Activated CD4-positive, alpha-beta T cell treated with anti-CD3 and anti-CD28 coated beads for 1 hour (primary cell): Measurements from ENCODE around the gene VWA3A.
"Not testable (repeated sequence)": the region's sequence is repeated elsewhere in the genome, so short reads cannot be mapped to it uniquely, and the experiment has no call there.

Experiments
- DNase-seq: peaks from one replicate; pipeline ENCODE4 v3.0.0-alpha.2; 2020

VWA3A gene

GRCh38 chr16:22141767-22142166 is 49.4 kb downstream of the VWA3A start:
- DNase-seq = no peak

GRCh38 chr16:22144520-22144919 is 52.2 kb downstream of the VWA3A start:
- no peak for DNase-seq

GRCh38 chr16:22147853-22148252 is 55.5 kb downstream of the VWA3A start:
- DNase-seq = no peak

GRCh38 chr16:22151246-22151998 is 59.1 kb downstream of the VWA3A start:
- no peak for DNase-seq

- no peak for DNase-seq
These were observed 60.0 kb downstream of the VWA3A start for GRCh38 chr16:22152316-22152715.

GRCh38 chr16:22153078-22153477 is 60.7 kb downstream of the VWA3A start:
- DNase-seq = not testable (repeated sequence)

GRCh38 chr16:22161401-22161800 is 69.1 kb downstream of the VWA3A start:
- no peak for DNase-seq

GRCh38 chr16:22161999-22162655 is 69.8 kb downstream of the VWA3A start, which contains the start of gene SDR42E2:
TSS of gene SDR42E2 (plus strand) at chr16:22162506. CDS start at chr16:22165583, 3,077 bp downstream.
- peak; percentile 28 for DNase-seq

- no peak for DNase-seq
These were observed 70.3 kb downstream of the VWA3A start for GRCh38 chr16:22162656-22163009.

GRCh38 chr16:22163806-22164205 is 71.5 kb downstream of the VWA3A start:
- no peak for DNase-seq

GRCh38 chr16:22164482-22164881 is 72.1 kb downstream of the VWA3A start:
- DNase-seq = no peak

- no peak for DNase-seq
These were observed 73.4 kb downstream of the VWA3A start for GRCh38 chr16:22165508-22166285.

GRCh38 chr16:22171953-22172352 is 79.6 kb downstream of the VWA3A start:
- DNase-seq = no peak

- DNase-seq = not testable (repeated sequence)
These were observed 80.3 kb downstream of the VWA3A start for GRCh38 chr16:22172642-22173041.

- no peak for DNase-seq
These were observed 82.3 kb downstream of the VWA3A start for GRCh38 chr16:22174642-22175041.

- DNase-seq = no peak
These were observed 85.9 kb downstream of the VWA3A start for GRCh38 chr16:22177968-22178930.

- no peak for DNase-seq
These were observed 89.1 kb downstream of the VWA3A start for GRCh38 chr16:22181426-22181825.

GRCh38 chr16:22181843-22182242 is 89.5 kb downstream of the VWA3A start:
- DNase-seq = no peak

GRCh38 chr16:22183335-22183734 is 91.0 kb downstream of the VWA3A start:
- DNase-seq = no peak

- DNase-seq = no peak
These were observed 91.7 kb downstream of the VWA3A start for GRCh38 chr16:22183901-22184614.

- DNase-seq = no peak
These were observed 92.3 kb downstream of the VWA3A start for GRCh38 chr16:22184615-22184968.

GRCh38 chr16:22186517-22186916 is 94.2 kb downstream of the VWA3A start:
- no peak for DNase-seq
